DOHH2 (cell line): ENCODE data around the gene ZBTB7C.

ENCODE experiments used
- H3F3A ChIP-seq: fragments of 200-600 bp; sonication (generic), shearing (Covaris generic); 2 replicates; pipeline ENCODE4 v1.6.0; 2016; ENCODE audit warnings: antibody characterized with exemption, mild to moderate bottlenecking; ENCODE audit not compliant: control insufficient read depth, insufficient read depth
- H3K27ac ChIP-seq: fragments of 200-600 bp; sonication (generic); 2 replicates; pipeline ENCODE4 v1.5.1; 2014; ENCODE audit warnings: low read depth, mild to moderate bottlenecking, low read length, moderate library complexity
- H3K27me3 ChIP-seq: fragments of 200-600 bp; sonication (generic); 2 replicates; pipeline ENCODE4 v1.6.1; 2014; ENCODE audit warnings: mild to moderate bottlenecking, low read length, mixed read lengths; ENCODE audit not compliant: control insufficient read depth
- H3K36me3 ChIP-seq: fragments of 200-600 bp; sonication (generic); 2 replicates; pipeline ENCODE4 v1.6.1; 2014; ENCODE audit warnings: mild to moderate bottlenecking, low read length, moderate library complexity, mixed read lengths; ENCODE audit not compliant: control insufficient read depth
- H3K4me1 ChIP-seq: fragments of 200-600 bp; sonication (generic); 2 replicates; pipeline ENCODE4 v1.6.1; 2014; ENCODE audit warnings: mild to moderate bottlenecking, low read length, mixed read lengths; ENCODE audit not compliant: control insufficient read depth
- H3K4me2 ChIP-seq: fragments of 200-600 bp; sonication (generic); 2 replicates; pipeline ENCODE4 v1.6.0; 2014; ENCODE audit warnings: mild to moderate bottlenecking, low read length, moderate library complexity
- H3K4me3 ChIP-seq: fragments of 200-600 bp; sonication (generic); 2 replicates; pipeline ENCODE4 v1.5.1; 2014; ENCODE audit warnings: mild to moderate bottlenecking, low read length, mixed read lengths
- H3K79me2 ChIP-seq: fragments of 200-600 bp; sonication (generic); 2 replicates; pipeline ENCODE4 v1.6.1; 2014; ENCODE audit warnings: mild to moderate bottlenecking, low read length, mixed read lengths; ENCODE audit not compliant: control insufficient read depth
- H3K9me2 ChIP-seq: fragments of 200-600 bp; sonication (generic); replicated peaks from 2 replicates; pipeline ENCODE4 v1.6.1; 2014; ENCODE audit warnings: mild to moderate bottlenecking, low read length, mixed read lengths; ENCODE audit not compliant: control insufficient read depth
- H3K9me3 ChIP-seq: fragments of 200-600 bp; sonication (generic); 2 replicates; pipeline ENCODE4 v1.6.1; 2014; ENCODE audit warnings: antibody characterized with exemption, low read length, mixed read lengths; ENCODE audit not compliant: control insufficient read depth, insufficient read depth
- H4K20me1 ChIP-seq: fragments of 200-600 bp; sonication (generic); 2 replicates; pipeline ENCODE4 v1.6.0; 2014; ENCODE audit warnings: low read depth, mild to moderate bottlenecking, antibody characterized with exemption, low read length, moderate library complexity; ENCODE audit not compliant: control insufficient read depth, insufficient read depth
- EZH2phosphoT487 ChIP-seq: fragments of 200-600 bp; sonication (generic); IDR thresholded peaks from 2 replicates; pipeline ENCODE4 v1.6.1; 2017; ENCODE audit warnings: borderline replicate concordance, mild to moderate bottlenecking, antibody characterized with exemption, low read length, moderate library complexity, mixed read lengths
- TF ChIP-seq, protein P1 (sequence below): fragments of 200-600 bp; sonication (generic); IDR thresholded peaks from one replicate; pipeline ENCODE4 v1.5.1; 2014; ENCODE audit warnings: antibody characterized with exemption, mild to moderate bottlenecking, low read depth, low read length; ENCODE audit not compliant: poor library complexity, severe bottlenecking

Gene ZBTB7C

DNA sequence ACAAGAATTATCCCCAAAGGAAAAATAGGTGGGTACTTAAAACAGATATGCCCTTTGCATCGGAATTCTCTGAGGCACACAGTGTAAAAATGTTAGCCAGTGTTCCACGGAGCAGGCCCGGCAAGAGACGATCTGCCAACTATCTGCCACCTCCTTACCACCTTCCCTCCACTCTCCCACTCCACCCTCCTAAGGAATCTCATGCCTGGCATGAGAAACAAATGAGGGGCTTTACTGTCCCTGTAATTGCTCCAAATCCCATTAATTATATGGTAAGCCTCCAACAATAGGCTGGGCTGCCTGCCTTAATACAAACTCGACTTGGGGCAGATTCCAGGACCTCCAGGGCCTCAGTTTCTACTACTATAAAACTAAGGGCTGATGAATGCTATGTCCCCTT lies 102.3 kb downstream of the ZBTB7C start:
- H3K9me2 ChIP-seq = no peaks in the 10 kb centered on the region
- H3K36me3 ChIP-seq = no peaks in the 10 kb centered on the region
- no peaks in the 10 kb centered on the region for H3K4me1 ChIP-seq
- no peak overlapping the region for H3K27ac ChIP-seq
- no peaks in the 10 kb centered on the region for H3K27me3 ChIP-seq
- H3K4me2 ChIP-seq = no peak overlapping the region
- H3K9me3 ChIP-seq = no peaks in the 10 kb centered on the region
- H3F3A ChIP-seq = no peaks in the 10 kb centered on the region
- TF ChIP-seq, protein P1, sequence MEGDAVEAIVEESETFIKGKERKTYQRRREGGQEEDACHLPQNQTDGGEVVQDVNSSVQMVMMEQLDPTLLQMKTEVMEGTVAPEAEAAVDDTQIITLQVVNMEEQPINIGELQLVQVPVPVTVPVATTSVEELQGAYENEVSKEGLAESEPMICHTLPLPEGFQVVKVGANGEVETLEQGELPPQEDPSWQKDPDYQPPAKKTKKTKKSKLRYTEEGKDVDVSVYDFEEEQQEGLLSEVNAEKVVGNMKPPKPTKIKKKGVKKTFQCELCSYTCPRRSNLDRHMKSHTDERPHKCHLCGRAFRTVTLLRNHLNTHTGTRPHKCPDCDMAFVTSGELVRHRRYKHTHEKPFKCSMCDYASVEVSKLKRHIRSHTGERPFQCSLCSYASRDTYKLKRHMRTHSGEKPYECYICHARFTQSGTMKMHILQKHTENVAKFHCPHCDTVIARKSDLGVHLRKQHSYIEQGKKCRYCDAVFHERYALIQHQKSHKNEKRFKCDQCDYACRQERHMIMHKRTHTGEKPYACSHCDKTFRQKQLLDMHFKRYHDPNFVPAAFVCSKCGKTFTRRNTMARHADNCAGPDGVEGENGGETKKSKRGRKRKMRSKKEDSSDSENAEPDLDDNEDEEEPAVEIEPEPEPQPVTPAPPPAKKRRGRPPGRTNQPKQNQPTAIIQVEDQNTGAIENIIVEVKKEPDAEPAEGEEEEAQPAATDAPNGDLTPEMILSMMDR = no peak
- no peak for TF ChIP-seq EZH2phosphoT487
- H3K79me2 ChIP-seq = no peaks in the 10 kb centered on the region
- no peaks in the 10 kb centered on the region for H4K20me1 ChIP-seq
- H3K4me3 ChIP-seq = no peak overlapping the region

DNA sequence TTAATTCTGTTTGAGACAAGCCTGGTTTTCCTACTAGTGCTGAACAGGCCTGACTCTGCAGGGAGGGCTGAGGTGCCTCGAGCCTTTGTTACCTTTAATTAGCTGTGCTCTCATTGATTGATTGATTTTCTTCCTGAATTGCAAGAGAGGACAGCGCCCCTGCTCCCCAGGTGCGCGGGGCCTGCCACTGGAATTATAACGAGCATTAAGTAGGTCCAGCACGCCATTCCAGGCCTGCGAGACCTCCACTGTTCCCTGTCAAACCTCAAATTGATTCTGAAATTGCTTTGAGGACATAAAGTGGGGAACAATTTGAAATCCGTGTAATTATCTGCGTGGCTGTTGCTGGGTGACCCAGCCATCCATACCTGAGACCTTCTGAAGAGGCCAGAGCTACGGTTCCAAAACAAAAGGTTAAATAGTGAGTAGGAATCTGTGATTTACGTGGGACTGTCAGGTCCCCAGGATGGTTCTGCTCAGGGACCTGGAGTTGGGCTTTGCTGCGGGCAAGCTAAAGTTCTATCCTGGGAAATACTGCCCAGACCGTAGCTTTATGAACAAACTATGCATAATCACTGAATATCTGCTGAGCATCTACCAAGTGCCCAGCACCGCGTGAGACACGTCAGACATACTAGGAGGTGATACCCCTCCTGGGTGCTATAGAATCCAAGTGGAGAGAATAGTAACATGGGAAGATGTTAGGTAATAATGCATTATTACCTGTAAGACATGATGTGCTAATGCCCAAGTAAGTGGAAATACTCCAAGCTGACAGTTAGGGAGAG lies 104.1 kb downstream of the ZBTB7C start:
- no peaks in the 10 kb centered on the region for H3K79me2 ChIP-seq

DNA sequence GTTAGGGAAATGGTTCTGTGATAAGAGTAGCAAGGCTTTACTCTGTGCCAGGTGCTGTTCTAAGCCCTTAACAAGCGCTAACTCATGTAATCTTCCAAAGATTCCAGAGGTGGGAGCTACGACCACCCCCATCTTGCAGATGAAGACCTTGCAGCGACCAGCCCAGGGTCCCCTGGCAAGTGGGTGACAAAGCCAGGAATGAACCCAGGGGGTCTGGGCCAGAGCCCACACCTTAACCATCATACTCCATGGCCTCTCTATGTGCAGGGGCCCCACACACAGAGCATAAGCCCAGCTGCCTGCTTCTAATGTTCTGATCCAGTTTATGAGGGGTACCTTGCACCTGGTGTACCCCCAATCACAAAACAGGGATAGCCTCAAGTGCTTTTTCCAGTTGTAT lies 105.3 kb downstream of the ZBTB7C start:
- H4K20me1 ChIP-seq = no peaks in the 10 kb centered on the region
- no peak overlapping the region for H3K4me3 ChIP-seq
- H3K4me2 ChIP-seq = no peak overlapping the region
- H3K27ac ChIP-seq = no peak overlapping the region
- no peaks in the 10 kb centered on the region for H3K27me3 ChIP-seq
- no peaks in the 10 kb centered on the region for H3K79me2 ChIP-seq
- H3K36me3 ChIP-seq = no peaks in the 10 kb centered on the region
- no peaks in the 10 kb centered on the region for H3F3A ChIP-seq
- H3K9me2 ChIP-seq = no peaks in the 10 kb centered on the region
- no peaks in the 10 kb centered on the region for H3K4me1 ChIP-seq
- no peak for TF ChIP-seq EZH2phosphoT487
- H3K9me3 ChIP-seq = no peaks in the 10 kb centered on the region

More for the DNA sequence above, 104.1 kb downstream of the ZBTB7C start:
- Histone ChIP-seq H3K4me1 (no peaks in the 10 kb centered on the region), H3F3A (no peaks in the 10 kb centered on the region), H3K4me2 (no peak overlapping the region), H3K9me2 (no peaks in the 10 kb centered on the region), H4K20me1 (no peaks in the 10 kb centered on the region), H3K4me3 (no peak overlapping the region), H3K27me3 (no peaks in the 10 kb centered on the region), H3K9me3 (no peaks in the 10 kb centered on the region), H3K36me3 (no peaks in the 10 kb centered on the region), H3K27ac (no peak overlapping the region)
- TF ChIP-seq, protein P1 = no peak
- TF ChIP-seq EZH2phosphoT487 = no peak

DNA sequence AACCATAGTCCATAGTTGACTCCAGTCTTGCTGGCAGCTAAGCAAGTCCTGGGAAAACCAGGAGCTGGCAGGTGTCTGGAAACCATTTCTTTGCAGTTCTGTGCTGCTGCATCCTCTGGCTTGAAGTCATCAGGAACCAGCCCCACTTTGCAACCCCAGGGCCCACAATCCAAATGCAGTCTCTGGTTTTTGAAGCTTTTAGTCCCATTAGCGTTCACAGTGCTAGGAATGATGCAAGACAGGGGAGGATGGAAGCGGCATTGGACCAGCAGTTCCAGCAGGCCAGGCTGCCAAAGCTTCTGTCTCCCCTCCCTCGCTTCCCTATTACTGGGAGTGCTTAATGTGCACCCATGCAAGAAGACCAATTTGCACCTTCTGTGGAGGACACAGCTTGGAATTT lies 106.4 kb downstream of the ZBTB7C start:
- H3K4me2 ChIP-seq = no peak overlapping the region
- H3K4me3 ChIP-seq = no peak overlapping the region

More for the DNA sequence above, 106.4 kb downstream of the ZBTB7C start:
- Histone ChIP-seq H3K9me2 (no peaks in the 10 kb centered on the region), H4K20me1 (no peaks in the 10 kb centered on the region), H3K27me3 (no peaks in the 10 kb centered on the region), H3K27ac (no peak overlapping the region), H3K4me1 (no peaks in the 10 kb centered on the region), H3K36me3 (no peaks in the 10 kb centered on the region), H3K9me3 (no peaks in the 10 kb centered on the region), H3K79me2 (no peaks in the 10 kb centered on the region), H3F3A (no peaks in the 10 kb centered on the region)
- TF ChIP-seq, protein P1 = no peak
- TF ChIP-seq EZH2phosphoT487 = no peak
